Kidney (tissue), 14 donors: ENCODE measurements around the gene METTL8. TPM values are rescaled to one million over a fixed set of nuclear protein-coding genes. Genes with fewer than 3 reads are reported as not detected.

Experiments used
- DNase-seq, 5 donors: peaks; one replicate each; pipeline ENCODE4 v3.0.0-alpha.2; 2013 to 2020
- FAIRE-seq: peaks from 2 replicates; lab custom pipeline; 2012; peaks lifted over from hg19 to GRCh38; lab: Jason Lieb, UNC
- H3K27ac ChIP-seq, 2 donors: one replicate each; pipeline ENCODE4 v1.7.0; 2013; ENCODE audit warnings: low read depth in 2 of 2, low read length in 2 of 2, inconsistent platforms in 1 of 2
- H3K27me3 ChIP-seq: one replicate; pipeline ENCODE4 v1.7.1; 2013; ENCODE audit warnings: low read length, inconsistent platforms; ENCODE audit not compliant: control insufficient read depth, insufficient read depth
- H3K36me3 ChIP-seq, 3 donors: one replicate each; pipeline versions ENCODE4 v1.7.0 to v1.7.1; 2013; ENCODE audit warnings: low read length in 3 of 3, control low read depth in 1 of 3, inconsistent platforms in 1 of 3; ENCODE audit not compliant: insufficient read depth in 3 of 3, control insufficient read depth in 2 of 3
- H3K4me1 ChIP-seq, 3 donors: one replicate each; pipeline versions ENCODE4 v1.7.0 to v1.7.1; 2013; ENCODE audit warnings: low read length in 3 of 3, inconsistent platforms in 1 of 3, low read depth in 1 of 3; ENCODE audit not compliant: control insufficient read depth in 2 of 3, insufficient read depth in 2 of 3
- H3K4me3 ChIP-seq, 3 donors: one replicate each; pipeline versions ENCODE4 v1.7.0 to v1.8.1; 2013; ENCODE audit warnings: low read length in 3 of 3, control low read depth in 1 of 3, inconsistent platforms in 1 of 3
- H3K9ac ChIP-seq, 3 donors: one replicate each; pipeline versions ENCODE4 v1.7.0 to v1.7.1; 2013; ENCODE audit warnings: low read length in 3 of 3, control low read depth in 1 of 3, inconsistent platforms in 1 of 3
- H3K9me3 ChIP-seq, 3 donors: one replicate each; pipeline versions ENCODE4 v1.7.0 to v1.7.1; 2013; ENCODE audit warnings: low read length in 3 of 3, control low read depth in 1 of 3, inconsistent platforms in 1 of 3; ENCODE audit not compliant: control insufficient read depth in 2 of 3, insufficient read depth in 1 of 3
- intact Hi-C: fragments of 100-400 bp; cut with DNase I; formaldehyde crosslinking; loops from one replicate; pipeline ENCODE4 v1.11.1; 2022
- polyA plus RNA-seq: library from polyadenylated mRNA; stranded (reverse); fragments of 350-450 nt; fragmentation: Illumina TruSeq; extraction: RNeasy Lipid Tissue Mini Kit (QIAGEN cat#74804); gene quantifications from one replicate; pipeline ENCODE4 v1.2.3, GENCODE V29; 2014; ENCODE audit warnings: low read depth, low replicate concordance; ENCODE audit not compliant: insufficient read depth
- total RNA-seq: library from RNA; stranded (reverse); fragmentation: NEBNext Ultra II Directional; extraction: Animal tissue kit (Norgen Biotek cat#: 25700); gene quantifications from one replicate; pipeline ENCODE4 v1.2.1, GENCODE V29; 2021
- TF ChIP-seq, protein P1 (sequence below): IDR thresholded peaks from 3 replicates; pipeline ENCODE4 v1.5.1; 2012; ENCODE audit warnings: mild to moderate bottlenecking, moderate library complexity, borderline replicate concordance; ENCODE audit not compliant: insufficient read depth; ENCODE audit errors: extremely low read depth
- donor health status: control.
- donor health status: control.
- donor health status: control.
- donor health status: control.
- donor health status: control.
- donor health status: DM: yes; HTN: yes; CAD: no.
- donor health status: Normal renal cell carcinoma (clear cell type).

The METTL8 gene
- total and polyA plus RNA-seq, 2 donors from 2014 or later, result 10.8 to 14.9 TPM

DNA sequence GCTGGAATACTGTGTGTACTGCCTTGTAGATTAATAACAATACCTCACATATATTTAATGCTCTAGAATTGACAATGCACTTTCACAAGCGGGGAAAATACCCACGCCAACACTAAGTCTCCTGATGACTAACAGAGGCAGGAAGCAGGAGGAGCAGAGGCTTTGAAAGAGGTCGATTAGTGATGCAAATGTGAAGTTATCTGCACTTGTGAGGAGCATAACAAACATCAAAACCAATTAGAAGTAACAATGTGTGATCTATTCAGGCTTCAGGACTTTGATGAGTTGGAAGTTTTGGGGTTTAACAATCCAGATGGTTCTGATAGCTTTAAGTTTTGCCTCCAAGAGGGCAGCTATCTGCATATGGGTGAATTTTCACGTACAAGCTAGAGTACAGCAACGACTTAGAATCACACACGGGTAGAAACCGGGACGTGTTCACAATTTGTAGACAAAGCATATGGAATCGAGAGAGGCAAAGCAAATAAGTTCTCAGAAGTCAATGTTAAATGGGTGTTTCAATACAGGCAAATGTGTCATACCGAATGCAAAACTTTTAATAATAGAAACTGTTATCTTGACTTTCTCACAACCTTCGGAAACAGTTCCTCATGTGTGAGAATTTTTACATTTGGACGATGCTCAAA is 114.5 kb downstream of the METTL8 start:
- no peak overlapping the region for H3K27ac ChIP-seq
- no peak for FAIRE-seq
- DNase-seq, result no peak
- H3K4me3 ChIP-seq, result no peak overlapping the region
- intact Hi-C loops, result no loop called here
- no peaks in the 10 kb centered on the region for H3K27me3 ChIP-seq
- TF ChIP-seq, protein P1, sequence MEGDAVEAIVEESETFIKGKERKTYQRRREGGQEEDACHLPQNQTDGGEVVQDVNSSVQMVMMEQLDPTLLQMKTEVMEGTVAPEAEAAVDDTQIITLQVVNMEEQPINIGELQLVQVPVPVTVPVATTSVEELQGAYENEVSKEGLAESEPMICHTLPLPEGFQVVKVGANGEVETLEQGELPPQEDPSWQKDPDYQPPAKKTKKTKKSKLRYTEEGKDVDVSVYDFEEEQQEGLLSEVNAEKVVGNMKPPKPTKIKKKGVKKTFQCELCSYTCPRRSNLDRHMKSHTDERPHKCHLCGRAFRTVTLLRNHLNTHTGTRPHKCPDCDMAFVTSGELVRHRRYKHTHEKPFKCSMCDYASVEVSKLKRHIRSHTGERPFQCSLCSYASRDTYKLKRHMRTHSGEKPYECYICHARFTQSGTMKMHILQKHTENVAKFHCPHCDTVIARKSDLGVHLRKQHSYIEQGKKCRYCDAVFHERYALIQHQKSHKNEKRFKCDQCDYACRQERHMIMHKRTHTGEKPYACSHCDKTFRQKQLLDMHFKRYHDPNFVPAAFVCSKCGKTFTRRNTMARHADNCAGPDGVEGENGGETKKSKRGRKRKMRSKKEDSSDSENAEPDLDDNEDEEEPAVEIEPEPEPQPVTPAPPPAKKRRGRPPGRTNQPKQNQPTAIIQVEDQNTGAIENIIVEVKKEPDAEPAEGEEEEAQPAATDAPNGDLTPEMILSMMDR, result no peak
- H3K4me1 ChIP-seq, result no peaks in the 10 kb centered on the region
- H3K9me3 ChIP-seq, result no peaks in the 10 kb centered on the region
- no peaks in the 10 kb centered on the region for H3K36me3 ChIP-seq
- H3K9ac ChIP-seq, result no peak overlapping the region

- H3K4me1 ChIP-seq, result no peaks in the 10 kb centered on the region
- H3K27ac ChIP-seq, result no peak overlapping the region
- no peaks in the 10 kb centered on the region for H3K9me3 ChIP-seq
- no peak overlapping the region for H3K9ac ChIP-seq
- intact Hi-C loops, result no loop called here
- TF ChIP-seq, protein P1, result no peak
- FAIRE-seq, result no peak
- no peak overlapping the region for H3K4me3 ChIP-seq
- H3K36me3 ChIP-seq, result no peaks in the 10 kb centered on the region
- H3K27me3 ChIP-seq, result no peaks in the 10 kb centered on the region
- DNase-seq, result no peak
Observed at GRCh38 chr2:171318463-171318934, 115.3 kb downstream of the METTL8 start.

DNA sequence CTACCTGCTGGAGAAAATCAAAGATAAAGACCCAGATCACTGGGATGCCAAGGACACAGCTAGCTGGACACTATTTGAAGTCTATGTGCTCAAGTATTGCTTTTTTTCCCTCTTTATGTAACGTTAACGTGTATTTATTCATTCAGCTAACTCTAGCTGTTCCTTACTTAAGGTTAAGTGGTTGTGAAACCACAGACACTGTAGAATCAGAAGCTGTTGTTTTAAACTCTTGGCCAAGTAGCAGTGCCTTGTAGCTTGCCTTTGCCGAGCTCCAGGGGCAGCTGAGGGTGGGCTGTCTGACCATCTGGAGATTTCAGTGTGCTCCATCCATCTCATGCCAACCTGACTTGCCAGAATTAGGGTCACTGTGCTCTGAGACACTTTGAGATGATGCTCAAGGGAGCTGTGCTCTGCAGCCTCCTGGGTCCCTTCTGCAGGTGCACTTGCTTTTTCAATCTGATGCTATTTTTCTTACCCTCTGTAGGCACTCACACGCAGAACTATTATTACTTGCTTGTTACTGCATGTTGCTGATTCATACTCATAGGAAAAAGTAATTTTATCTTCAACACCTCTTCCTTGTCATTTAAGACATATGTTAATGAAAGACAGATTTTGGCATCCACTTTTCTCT is 116.2 kb downstream of the METTL8 start:
- H3K27ac ChIP-seq, result no peak overlapping the region
- no peak overlapping the region for H3K4me3 ChIP-seq
- H3K4me1 ChIP-seq, result no peaks in the 10 kb centered on the region
- H3K36me3 ChIP-seq, result no peaks in the 10 kb centered on the region
- H3K9me3 ChIP-seq, result no peaks in the 10 kb centered on the region
- intact Hi-C loops, result no loop called here
- no peak for DNase-seq
- no peak for FAIRE-seq
- no peaks in the 10 kb centered on the region for H3K27me3 ChIP-seq
- H3K9ac ChIP-seq, result no peak overlapping the region
- TF ChIP-seq, protein P1, result no peak
